Natural killer cell (primary cell): ENCODE data around the gene WFDC10A. TPM values are rescaled to one million over a fixed set of nuclear protein-coding genes. Genes with fewer than 3 reads are reported as not detected.

Experiments used
- ATAC-seq, 3 donors: fragments of 150-1000 bp in 2 of 3; fragments of 200-7000 bp in 1 of 3; cut with Tn5 transposase; 1 replicate in 1 of 3; 2 replicates in 2 of 3; pipeline ENCODE4 v1.10.0; 2021; ENCODE audit warnings: mild to moderate bottlenecking in 2 of 3, moderate library complexity in 2 of 3
- DNase-seq, 2 donors: peaks; one replicate each; pipeline versions ENCODE4 v3.0.0 to v3.0.0-alpha.2; 2013 to 2021; ENCODE audit warnings: mixed read lengths in 1 of 2
- H3K27ac ChIP-seq: one replicate; pipeline ENCODE4 v1.5.1; 2013; ENCODE audit warnings: mild to moderate bottlenecking, low read length
- H3K27me3 ChIP-seq: one replicate; pipeline ENCODE4 v1.6.1; 2013; ENCODE audit warnings: low read length; ENCODE audit not compliant: control insufficient read depth, insufficient read depth
- H3K36me3 ChIP-seq: one replicate; pipeline ENCODE4 v1.6.1; 2013; ENCODE audit warnings: low read length; ENCODE audit not compliant: control insufficient read depth, insufficient read depth
- H3K4me1 ChIP-seq: one replicate; pipeline ENCODE4 v1.6.1; 2013; ENCODE audit warnings: low read length; ENCODE audit not compliant: control insufficient read depth, insufficient read depth
- H3K4me3 ChIP-seq: one replicate; pipeline ENCODE4 v1.5.1; 2013; ENCODE audit warnings: low read length
- H3K9me3 ChIP-seq: one replicate; pipeline ENCODE4 v1.6.1; 2013; ENCODE audit warnings: low read length; ENCODE audit not compliant: control insufficient read depth, insufficient read depth
- H3K27ac Mint-ChIP-seq, 2 donors: one replicate each; pipeline ENCODE4 v1.8.0; 2022; ENCODE audit warnings: mild to moderate bottlenecking in 2 of 2, mixed read lengths in 2 of 2, moderate library complexity in 1 of 2
- H3K27me3 Mint-ChIP-seq, 2 donors: one replicate each; pipeline ENCODE4 v1.8.0; 2022; ENCODE audit warnings: low read depth in 2 of 2, mixed read lengths in 2 of 2
- H3K36me3 Mint-ChIP-seq: one replicate; pipeline ENCODE4 v1.8.0; 2022; ENCODE audit warnings: mixed read lengths
- H3K4me1 Mint-ChIP-seq, 2 donors: one replicate each; pipeline ENCODE4 v1.8.0; 2022; ENCODE audit warnings: mixed read lengths in 2 of 2
- H3K4me3 Mint-ChIP-seq: one replicate; pipeline ENCODE4 v1.8.0; 2022; ENCODE audit warnings: mild to moderate bottlenecking, moderate library complexity, mixed read lengths
- H3K9me3 Mint-ChIP-seq, 2 donors: one replicate each; pipeline ENCODE4 v1.8.0; 2022; ENCODE audit warnings: mixed read lengths in 2 of 2
- WGBS: methylation state at CpG from one replicate; pipeline ENCODE4 v1.1.7; 2013; ENCODE audit warnings: missing lambda C conversion rate; ENCODE audit not compliant: insufficient coverage; 5-methylcytosine and 5-hydroxymethylcytosine counted together
- intact Hi-C: fragments of 100-400 bp; cut with micrococcal nuclease; formaldehyde crosslinking; loops from one replicate; pipeline ENCODE4 v1.14.2; 2022
- total RNA-seq, 4 donors: library from RNA; stranded (reverse); fragments of 120-200 nt in 1 of 4; gene quantifications; one replicate each; pipeline versions ENCODE4 v1.2.3 to v1.2.4, GENCODE V29; 2013 to 2022
- TF ChIP-seq, protein P1 (sequence below): fragments of 200-600 bp; IDR thresholded peaks from one replicate; pipeline ENCODE4 v1.8.0; 2022; ENCODE audit warnings: antibody characterized with exemption

The WFDC10A gene
- total RNA-seq, 3 donors from 2014 or later (not counting 1 experiment from before 2014, with no cell fraction given), result not detected

GRCh38 chr20:45670139-45670538, 40.6 kb downstream of the WFDC10A start, which contains the start of gene WFDC11:
TSS of gene WFDC11 (minus strand) at chr20:45670239. CDS start at chr20:45650600, 19,639 bp downstream.
- TF ChIP-seq, protein P1, sequence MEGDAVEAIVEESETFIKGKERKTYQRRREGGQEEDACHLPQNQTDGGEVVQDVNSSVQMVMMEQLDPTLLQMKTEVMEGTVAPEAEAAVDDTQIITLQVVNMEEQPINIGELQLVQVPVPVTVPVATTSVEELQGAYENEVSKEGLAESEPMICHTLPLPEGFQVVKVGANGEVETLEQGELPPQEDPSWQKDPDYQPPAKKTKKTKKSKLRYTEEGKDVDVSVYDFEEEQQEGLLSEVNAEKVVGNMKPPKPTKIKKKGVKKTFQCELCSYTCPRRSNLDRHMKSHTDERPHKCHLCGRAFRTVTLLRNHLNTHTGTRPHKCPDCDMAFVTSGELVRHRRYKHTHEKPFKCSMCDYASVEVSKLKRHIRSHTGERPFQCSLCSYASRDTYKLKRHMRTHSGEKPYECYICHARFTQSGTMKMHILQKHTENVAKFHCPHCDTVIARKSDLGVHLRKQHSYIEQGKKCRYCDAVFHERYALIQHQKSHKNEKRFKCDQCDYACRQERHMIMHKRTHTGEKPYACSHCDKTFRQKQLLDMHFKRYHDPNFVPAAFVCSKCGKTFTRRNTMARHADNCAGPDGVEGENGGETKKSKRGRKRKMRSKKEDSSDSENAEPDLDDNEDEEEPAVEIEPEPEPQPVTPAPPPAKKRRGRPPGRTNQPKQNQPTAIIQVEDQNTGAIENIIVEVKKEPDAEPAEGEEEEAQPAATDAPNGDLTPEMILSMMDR, result no peak
- Mint-ChIP-seq H3K4me1 (no peaks in the 10 kb centered on the region), H3K36me3 (no peaks in the 10 kb centered on the region), H3K27ac (no peak within 1 kb of the TSS), H3K27me3 (peaks cover 20 to 46% of the 10 kb centered on the region in 2 donors), H3K4me3 (no peak within 1 kb of the TSS), H3K9me3 (no peaks in the 10 kb centered on the region)
- no peaks in the 10 kb centered on the region for H3K27me3 ChIP-seq
- intact Hi-C loops, result no loop called here
- no peak within 1 kb of the TSS for H3K4me3 ChIP-seq
- DNase-seq, result no peak
- H3K4me1 ChIP-seq, result no peaks in the 10 kb centered on the region
- H3K36me3 ChIP-seq, result no peaks in the 10 kb centered on the region
- ATAC-seq, result no peak
- H3K27ac ChIP-seq, result no peak within 1 kb of the TSS
- no peaks in the 10 kb centered on the region for H3K9me3 ChIP-seq
- no CpG with 5 or more reads among the region's 1 CpG for WGBS

DNA sequence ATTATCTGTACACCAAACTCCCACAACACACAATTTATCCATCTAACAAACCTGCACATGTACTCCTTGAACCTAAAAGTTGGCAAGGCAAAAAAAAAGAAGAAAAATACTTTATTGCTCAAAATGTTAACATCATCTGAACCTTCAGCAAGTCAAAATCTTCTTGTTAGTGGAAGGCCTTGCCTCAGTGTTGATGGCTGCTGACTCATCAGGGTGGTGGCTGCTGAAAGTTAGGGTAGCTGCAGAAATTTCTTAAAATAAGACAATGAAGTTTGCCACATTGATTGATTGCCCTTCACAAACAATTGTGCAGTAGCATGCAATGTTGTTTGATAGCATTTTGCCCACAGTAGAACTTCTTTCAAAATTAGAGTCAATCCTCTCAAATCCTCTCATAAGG, 43.2 kb downstream of the WFDC10A start:
- Histone ChIP-seq H3K4me3 (no peak overlapping the region), H3K4me1 (no peaks in the 10 kb centered on the region), H3K27me3 (peaks cover 1% of the 10 kb centered on the region), H3K9me3 (no peaks in the 10 kb centered on the region), H3K27ac (no peak overlapping the region), H3K36me3 (no peaks in the 10 kb centered on the region)
- peaks cover 22 to 58% of the 10 kb centered on the region in 2 donors for H3K27me3 Mint-ChIP-seq
- DNase-seq, result no peak
- no peak overlapping the region for H3K27ac Mint-ChIP-seq
- no peaks in the 10 kb centered on the region for H3K4me1 Mint-ChIP-seq
- TF ChIP-seq, protein P1, result no peak
- no peak overlapping the region for H3K4me3 Mint-ChIP-seq
- no peak for ATAC-seq
- intact Hi-C loops, result no loop called here
- H3K36me3 Mint-ChIP-seq, result no peaks in the 10 kb centered on the region
- no peaks in the 10 kb centered on the region for H3K9me3 Mint-ChIP-seq

GRCh38 chr20:45679650-45680049, 50.1 kb downstream of the WFDC10A start:
- no peaks in the 10 kb centered on the region for H3K4me1 Mint-ChIP-seq
- H3K27me3 Mint-ChIP-seq, result peaks cover 5 to 30% of the 10 kb centered on the region in 2 donors
- DNase-seq, result no peak
- no peak overlapping the region for H3K27ac ChIP-seq
- H3K4me3 Mint-ChIP-seq, result no peak overlapping the region
- H3K9me3 ChIP-seq, result peaks cover 20% of the 10 kb centered on the region
- no peak overlapping the region for H3K4me3 ChIP-seq
- H3K27ac Mint-ChIP-seq, result no peak overlapping the region
- H3K9me3 Mint-ChIP-seq, result peaks cover 2 to 5% of the 10 kb centered on the region in 2 donors
- no peaks in the 10 kb centered on the region for H3K36me3 ChIP-seq
- H3K27me3 ChIP-seq, result peaks cover 2% of the 10 kb centered on the region
- TF ChIP-seq, protein P1, result no peak
- intact Hi-C loops, result no loop called here
- ATAC-seq, result no peak
- H3K36me3 Mint-ChIP-seq, result peaks cover 11% of the 10 kb centered on the region
- no peaks in the 10 kb centered on the region for H3K4me1 ChIP-seq

Other genes with a start within 250 kb of the WFDC10A start
- 10 to 100 TPM; 13.0 to 14.7 (median 13.3) TPM for gene DBNDD2, start 221.4 kb upstream of the WFDC10A start, total RNA-seq
- 100 to 1,000 TPM; 173 to 190 (median 187) TPM for gene PIGT, start 213.6 kb upstream of the WFDC10A start, total RNA-seq
- not detected for gene WFDC2, start 160.0 kb upstream of the WFDC10A start, total RNA-seq
- not detected for gene SPINT3, start 114.1 kb upstream of the WFDC10A start, total RNA-seq
- not detected for gene WFDC6, start 90.3 kb upstream of the WFDC10A start, total RNA-seq
- not detected for gene EPPIN, start 82.3 kb upstream of the WFDC10A start, total RNA-seq
- gene WFDC8, start 50.5 kb upstream of the WFDC10A start, total RNA-seq, result not detected
- gene WFDC9, start 1.5 kb downstream of the WFDC10A start, total RNA-seq, result not detected
- not detected for gene WFDC11, start 40.5 kb downstream of the WFDC10A start, total RNA-seq
- not detected for gene WFDC13, start 72.3 kb downstream of the WFDC10A start, total RNA-seq
- gene WFDC10B, start 75.3 kb downstream of the WFDC10A start, total RNA-seq, result not detected
- not detected for gene SPINT4, start 92.6 kb downstream of the WFDC10A start, total RNA-seq
- gene WFDC3, start 162.1 kb downstream of the WFDC10A start, total RNA-seq, result not detected
- 10 to 100 TPM; 11.3 to 15.5 (median 13.9) TPM for gene DNTTIP1, start 162.2 kb downstream of the WFDC10A start, total RNA-seq
- gene UBE2C, start 182.9 kb downstream of the WFDC10A start, total RNA-seq, result 1 to 10 TPM in 1 of 3 donors, under 1 TPM in 1, not detected in 1; 0.54 to 3.2 TPM
- 1 to 10 TPM in 1 of 3 donors, under 1 TPM in 1, not detected in 1; 0.93 to 1.5 TPM for gene TNNC2, start 197.6 kb downstream of the WFDC10A start, total RNA-seq
- 1 to 10 TPM in 2 of 3 donors, under 1 TPM in 1; 0.99 to 1.7 (median 1.2) TPM for gene SNX21, start 204.1 kb downstream of the WFDC10A start, total RNA-seq
- gene ACOT8, start 227.7 kb downstream of the WFDC10A start, total RNA-seq, result 10 to 100 TPM; 30.5 to 35.4 (median 31.7) TPM
- 1 to 10 TPM; 1.4 to 2.3 (median 1.5) TPM for gene ZSWIM3, start 227.9 kb downstream of the WFDC10A start, total RNA-seq